GM18498 (cell line): ENCODE measurements around the gene MOB3B.
"Not testable (repeated sequence)": the region's sequence is repeated elsewhere in the genome, so short reads cannot be mapped to it uniquely, and the experiment has no call there.

Experiments used
- ATAC-seq: cut with Tn5 transposase; IDR thresholded peaks from one replicate; pipeline ENCODE4 v1.9.1; 2021; ENCODE audit warnings: mild to moderate bottlenecking, moderate library complexity; ENCODE audit not compliant: unreplicated experiment

The MOB3B gene

DNA sequence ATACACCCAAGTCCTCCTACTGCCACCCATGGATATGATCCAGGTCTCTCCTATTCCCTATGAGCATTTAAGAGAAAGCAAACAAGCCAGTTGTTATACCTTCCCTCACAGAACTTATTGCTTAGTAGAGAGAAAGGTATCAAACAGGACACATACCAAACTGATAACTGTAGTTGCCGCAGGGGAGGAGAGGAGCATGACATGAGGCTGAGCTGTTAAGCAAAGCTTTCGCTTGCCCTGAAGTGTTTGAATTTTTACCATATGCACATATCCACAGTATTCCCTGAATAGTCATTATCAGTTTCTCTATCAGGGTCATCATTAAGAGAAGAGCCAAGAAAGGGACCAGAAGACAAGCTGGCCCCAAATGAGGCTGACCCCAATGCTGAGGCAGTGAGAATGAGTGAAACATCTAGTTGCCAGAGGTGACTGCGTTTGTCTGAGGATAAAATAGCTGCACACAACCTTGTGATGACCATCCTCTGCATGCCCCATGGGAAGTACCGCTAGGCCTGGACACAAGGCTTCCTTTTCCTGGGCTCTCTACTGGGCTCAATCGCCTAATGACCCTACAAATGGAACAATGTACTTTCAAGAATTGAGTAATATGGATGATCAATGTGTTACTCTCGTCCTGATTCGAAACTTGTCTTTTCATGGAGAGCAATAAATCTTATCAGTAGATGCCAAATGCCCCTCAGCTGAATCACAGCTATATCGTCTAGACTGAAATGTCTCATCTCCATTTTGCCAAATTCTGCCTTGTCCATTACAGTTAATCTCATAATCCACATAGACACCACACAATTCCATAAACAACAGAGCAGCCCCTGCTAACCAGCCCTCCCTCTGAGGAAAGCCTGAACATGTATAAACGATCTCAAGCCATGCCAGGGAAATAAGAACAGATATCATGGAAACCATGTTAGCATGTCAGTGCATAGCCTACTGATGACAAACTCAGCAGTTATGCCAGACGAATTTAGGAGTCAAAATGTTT, 9.8 kb downstream of the MOB3B start:
- ATAC-seq: no peak

DNA sequence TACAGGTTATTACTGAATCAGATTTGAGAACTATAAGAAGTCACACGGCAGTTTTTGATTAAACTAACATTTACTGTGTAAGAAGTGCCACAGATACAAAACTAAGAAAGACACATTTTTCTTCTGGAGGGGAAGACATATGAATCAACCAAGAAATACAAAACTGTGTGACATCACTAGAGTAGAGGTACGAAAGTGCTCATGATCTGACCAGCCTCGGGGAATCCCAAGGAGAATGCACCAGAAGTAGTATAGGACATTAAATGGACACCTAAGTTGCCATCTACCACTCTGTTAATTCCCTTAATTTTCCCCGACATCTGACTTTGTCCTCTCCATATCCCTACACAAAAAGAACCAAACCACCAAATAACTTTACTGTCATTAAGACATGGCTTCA, 10.8 kb downstream of the MOB3B start:
- ATAC-seq: no peak

DNA sequence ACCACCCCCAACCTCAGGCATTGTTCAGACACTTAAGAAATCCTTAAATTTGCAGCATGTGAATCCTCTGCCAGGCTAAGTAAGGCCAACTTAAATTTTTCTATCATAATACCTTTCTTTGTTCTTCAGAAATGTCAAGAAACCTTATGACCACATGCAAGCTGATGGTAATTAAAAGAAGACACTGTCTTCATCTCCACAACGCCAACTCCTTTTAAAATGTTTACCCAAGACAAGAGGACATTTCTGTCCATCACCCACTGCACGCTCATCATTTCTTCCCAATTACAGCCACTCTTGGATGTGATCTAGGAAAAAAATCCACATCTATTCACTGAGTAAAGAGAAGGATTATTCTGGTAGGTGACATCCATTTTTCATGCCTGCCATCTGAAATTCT, 11.6 kb downstream of the MOB3B start:
- ATAC-seq: no peak

DNA sequence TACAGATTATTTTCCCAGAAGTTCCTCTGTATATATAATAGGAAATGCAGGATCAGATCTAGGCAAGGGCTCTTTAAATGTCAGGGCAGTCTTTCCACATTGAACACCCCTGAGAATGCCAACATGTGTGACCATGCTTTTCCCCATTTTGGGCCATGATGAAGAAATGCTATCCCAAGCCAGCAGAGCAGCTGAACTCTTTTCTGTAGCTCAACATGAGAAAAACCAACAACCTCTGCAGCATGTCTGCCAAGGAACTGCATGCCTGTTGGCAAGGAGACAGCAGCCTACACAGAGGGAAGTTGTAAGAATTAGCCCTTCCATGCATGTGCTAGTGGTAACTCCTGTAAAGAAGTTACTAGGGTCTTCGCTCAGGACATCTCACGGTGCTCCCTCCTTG, 15.1 kb downstream of the MOB3B start:
- no peak for ATAC-seq

DNA sequence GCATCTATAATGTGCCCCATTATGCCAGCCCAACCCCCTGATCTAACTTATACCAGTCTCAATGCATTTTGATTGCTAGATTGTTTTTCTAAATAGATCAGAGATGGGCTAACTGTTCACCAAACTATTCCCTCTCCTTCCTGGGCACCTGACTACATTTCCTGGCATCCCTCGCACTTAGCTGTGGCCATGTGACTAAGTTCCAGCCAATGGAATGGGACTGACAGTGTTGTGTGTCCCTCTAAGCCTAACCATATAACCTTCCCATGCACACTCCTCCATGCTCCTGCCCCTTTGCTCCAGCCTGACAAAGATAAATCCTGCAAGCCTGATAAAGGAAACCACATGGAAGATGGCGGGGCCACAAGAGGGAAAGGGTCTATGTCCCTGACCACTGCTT, 17.8 kb downstream of the MOB3B start:
- no peak for ATAC-seq

DNA sequence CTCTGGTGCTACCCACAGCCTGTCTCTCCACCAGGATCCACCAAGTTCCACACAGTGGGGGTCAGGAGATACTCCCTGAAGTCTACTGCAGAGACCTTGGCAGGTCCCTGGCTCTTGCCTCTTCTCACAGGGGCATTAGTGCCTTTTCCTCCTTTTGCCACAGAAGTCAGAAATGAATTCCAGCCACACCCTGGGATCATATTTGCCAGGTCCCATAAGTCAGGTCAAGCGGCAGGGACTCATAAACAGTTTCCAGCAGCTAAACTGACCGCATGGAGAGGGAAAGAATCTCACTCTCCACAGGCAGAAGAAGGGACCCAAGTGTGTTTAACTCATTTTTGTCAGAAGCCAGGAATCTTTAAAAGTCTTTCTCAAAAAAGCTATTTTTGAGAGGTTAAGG, 18.8 kb downstream of the MOB3B start:
- no peak for ATAC-seq

DNA sequence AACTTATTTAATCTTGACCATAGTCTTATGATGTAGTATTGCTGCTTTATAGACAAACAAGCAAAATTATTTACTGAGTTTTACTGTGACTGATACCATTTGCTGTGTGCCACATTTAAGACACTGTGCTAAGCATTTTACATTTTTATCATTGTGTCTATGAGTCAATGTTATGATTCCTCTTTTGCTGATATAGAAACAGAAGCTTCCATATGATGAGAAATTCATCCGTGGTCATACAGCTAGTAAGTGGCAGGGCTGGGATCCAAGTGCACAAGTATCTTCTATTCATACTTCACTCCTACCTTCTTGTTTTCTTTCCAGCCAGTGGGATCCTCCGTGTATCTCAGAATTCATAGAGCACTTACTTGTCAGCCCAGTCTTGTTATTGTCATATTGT, 22.6 kb downstream of the MOB3B start:
- ATAC-seq: no peak

DNA sequence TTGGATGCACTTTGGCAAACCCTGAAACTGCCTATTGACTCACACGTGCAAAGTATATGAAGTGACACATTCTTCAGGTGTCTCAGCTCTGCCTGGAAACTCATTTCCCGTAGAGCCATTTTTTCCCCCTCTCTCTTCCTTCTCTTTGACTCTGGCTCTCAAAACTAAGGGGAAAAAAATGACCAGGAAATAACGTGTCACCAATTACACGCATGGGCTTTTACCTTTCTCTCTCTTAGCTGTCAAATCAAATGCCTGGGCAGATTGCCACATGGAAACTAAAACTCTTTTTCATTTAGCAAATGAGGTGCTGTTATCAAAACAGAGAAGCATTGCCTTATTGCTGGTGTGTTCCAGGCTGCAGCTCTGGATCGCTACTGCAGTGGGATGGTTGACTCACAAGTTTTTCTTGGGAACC, 23.9 kb downstream of the MOB3B start:
- ATAC-seq: no peak

DNA sequence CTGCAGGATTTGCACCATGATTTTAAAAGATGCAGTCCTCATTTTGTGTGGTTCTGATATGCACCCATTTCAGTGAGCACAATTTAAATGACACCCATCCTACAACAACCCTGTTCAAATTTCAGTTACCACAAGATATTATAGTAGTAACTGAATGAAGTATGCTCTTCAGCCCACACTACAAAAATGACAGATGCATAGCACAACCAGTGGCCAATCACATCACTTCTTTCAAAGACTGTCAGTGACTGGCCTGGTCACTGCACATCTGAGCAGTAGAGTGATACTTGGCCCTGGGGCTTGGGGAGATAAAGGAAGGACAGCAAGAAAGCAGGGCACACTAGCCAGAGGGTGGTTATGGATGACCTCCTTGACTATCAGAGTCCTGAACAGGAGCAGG, 25.4 kb downstream of the MOB3B start:
- ATAC-seq: no peak

DNA sequence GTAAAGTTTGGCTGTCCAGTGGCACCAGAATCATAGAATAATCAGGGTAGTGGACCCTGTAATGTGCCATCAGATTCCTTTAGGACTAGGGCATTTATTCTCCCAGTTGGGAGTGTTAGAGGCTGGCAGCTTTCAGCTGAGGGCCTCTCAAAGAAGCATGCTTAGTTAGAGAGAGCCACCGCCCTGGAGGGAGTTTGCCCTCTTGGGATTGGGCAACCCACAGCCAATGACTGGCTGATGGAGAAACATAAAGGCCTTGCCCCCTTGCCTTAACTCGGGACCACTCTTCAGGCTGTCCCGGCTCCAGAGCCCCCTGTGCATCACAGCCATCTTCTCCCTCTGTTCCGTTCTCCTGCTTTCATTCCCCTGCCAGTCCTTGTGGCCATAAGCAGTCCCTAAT, 26.0 kb downstream of the MOB3B start:
- ATAC-seq: no peak

DNA sequence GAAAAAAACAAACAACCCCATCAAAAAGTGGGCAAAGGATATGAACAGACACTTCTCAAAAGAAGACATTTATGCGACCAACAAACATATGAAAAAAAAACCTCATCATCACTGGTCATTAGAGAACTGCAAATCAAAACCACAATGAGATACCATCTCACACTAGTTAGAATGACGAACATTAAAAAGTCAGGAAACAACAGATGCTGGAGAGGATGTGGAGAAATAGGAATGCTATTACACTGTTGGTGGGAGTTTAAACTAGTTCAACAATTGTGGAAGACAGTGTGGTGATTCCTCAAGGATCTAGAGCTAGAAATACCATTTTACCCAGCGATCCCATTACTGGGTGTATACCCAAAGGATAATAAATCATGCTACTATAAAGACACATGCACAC, 28.7 kb downstream of the MOB3B start:
- not testable (repeated sequence) for ATAC-seq

DNA sequence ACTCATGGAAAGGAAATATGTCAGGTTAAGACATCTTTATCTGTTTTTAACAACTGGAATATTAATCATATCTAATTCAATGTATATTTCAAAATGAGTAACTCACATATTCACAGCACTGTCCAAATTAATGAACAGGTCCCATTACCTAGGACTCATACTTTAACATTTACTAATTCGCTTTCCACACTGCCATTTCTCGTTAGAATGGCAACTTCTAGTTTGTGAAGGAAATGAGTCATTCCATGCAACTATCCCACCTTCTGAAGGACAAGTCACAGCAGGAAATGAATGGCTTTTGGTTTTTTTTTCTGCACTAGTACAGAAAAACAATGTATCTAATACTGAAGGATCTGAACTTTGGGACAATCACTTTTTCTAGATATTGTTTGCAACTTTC, 30.2 kb downstream of the MOB3B start:
- no peak for ATAC-seq

DNA sequence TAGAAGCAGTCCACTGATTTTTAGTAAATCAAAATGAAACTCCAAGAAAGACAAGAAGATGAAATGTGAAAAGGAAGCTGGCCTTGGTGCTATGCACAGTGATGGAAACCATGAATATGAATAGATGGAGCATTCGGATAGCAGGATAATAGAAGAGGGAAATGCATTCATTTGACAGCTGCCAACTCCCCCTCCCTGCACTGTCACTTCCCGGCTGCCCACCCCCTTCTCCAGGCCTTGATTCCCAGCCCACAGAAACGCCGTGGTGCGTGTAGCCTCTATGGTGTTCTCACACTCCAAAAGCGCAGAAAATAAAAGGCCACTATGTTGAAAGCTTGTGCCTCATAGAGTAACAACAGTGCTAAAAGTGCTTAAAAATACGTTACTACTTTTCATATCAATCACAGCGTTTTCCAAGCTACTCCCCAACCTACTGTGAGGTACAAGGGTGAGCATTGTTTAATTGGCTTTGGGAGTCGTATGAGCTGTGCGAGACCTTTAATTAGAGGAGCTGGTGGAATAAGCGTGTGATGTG, 31.7 kb downstream of the MOB3B start:
- no peak for ATAC-seq

DNA sequence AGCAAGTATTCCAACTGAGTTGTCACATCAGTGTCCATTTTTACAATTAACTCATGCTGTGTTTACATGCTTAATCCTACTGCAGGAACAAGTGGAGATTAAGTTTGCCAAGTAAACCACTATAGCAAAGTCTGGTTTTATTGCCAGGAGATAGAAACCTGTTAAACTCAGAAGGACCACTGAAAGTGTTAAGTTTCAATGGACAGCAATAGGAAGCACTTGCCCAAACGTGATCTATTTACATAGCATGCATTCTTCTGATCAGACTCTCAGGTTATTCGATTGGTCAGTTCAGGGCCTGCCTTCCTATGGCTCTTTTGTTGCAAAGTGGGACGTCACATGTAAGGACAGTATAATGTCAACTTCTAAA, 33.5 kb downstream of the MOB3B start:
- no peak for ATAC-seq

DNA sequence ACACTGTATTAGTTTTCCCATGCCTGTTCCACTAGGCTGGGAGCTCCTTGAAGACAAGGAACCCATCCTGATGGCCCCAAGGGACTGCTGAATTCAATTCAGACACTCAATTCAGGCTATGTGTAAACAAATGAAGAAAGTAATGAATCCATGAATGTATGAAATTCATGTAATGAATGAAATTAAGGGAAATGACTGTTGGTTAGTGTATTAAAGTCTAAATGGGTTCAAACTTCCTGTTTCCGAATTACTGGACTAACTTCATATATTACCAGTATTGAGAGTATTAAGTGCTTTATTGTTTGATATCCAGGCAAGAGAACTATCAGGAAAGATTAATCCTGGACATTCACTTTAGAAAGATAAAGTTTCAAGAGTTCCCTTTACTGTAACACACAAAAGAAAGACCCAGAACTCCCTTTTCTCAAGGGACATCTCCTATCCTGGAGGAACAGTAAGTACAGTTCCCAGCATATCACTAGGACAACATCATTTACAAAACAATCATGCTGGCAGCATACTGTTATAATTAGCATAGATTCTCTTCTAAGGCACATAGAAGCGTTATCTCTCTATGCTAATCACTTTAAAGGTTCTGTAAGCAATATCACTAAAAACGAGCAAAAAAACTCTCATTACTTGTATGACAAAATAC, 34.0 kb downstream of the MOB3B start:
- ATAC-seq: no peak

DNA sequence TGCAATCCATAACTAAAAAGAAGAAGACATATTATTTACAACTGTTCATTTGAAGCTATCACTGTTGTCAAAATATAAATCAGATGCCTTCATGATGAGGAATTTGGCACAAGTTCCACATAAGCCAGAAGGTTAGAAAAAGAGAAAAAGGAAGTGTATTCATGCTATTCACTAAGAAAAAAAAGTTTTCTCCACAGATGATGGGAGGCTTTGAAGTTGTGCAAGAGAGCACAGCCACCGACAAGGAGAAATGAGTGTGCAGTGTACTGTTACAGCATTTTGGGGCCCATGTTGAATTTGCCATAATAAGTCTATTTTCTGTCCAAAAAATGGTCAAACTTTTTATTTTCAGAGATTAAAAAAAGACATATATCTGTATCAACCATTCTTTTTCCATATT, 38.5 kb downstream of the MOB3B start:
- ATAC-seq: no peak

DNA sequence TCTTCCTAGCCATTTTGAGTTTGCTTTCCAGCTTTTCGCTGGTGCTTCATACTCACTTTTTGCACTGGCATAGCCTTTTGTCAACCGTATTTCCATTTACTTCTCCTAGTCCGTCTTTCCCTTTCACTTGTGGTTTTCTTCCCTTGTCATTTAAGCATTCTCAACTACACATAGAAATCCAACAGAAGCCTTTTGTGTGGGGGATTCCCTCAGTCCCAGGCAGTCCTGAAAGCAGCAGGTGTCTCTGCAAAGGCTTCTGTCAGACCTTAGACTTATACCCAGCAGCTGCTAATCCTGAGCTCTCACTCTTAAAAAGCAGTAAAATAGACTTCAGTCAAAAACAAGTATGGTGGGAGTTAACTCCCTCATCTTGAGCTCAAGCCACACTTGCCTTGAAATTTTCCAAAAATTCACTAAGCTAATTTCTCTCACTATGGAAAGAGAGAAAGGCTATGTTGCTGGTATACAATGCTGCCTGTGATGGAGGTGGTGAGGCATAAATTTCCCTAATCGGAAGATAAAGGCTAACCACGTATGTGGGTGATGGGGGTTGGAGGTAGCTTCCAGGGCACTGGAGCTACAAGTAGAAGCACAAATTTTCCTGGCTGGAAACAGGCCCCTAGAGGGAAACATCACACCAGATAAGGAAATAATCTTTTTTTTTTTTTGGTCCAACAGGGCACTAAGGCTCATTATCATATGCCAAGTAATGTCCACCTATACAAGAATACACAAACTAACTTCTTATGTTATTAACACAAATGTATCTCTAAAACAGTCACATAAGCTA, 40.3 kb downstream of the MOB3B start:
- ATAC-seq: peak; percentile 64

DNA sequence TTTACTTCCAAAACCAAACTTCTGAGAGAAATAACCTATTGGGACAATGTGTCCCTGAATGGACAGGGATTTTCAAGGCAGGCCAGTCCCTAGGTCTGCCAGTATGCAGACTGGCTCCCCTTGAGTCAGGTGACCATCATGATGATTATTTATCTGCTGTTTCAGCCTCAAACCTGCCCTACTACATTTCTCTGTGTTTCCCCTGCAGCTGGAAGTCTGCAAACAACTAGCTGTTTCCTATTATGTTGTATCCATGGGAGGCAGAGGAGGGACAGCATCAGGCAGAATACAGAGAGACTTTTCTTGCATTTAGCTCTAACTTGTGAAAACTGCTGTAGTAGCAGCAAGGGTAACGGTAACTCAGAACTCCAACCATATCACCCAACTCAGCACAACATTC, 41.7 kb downstream of the MOB3B start:
- ATAC-seq: no peak

DNA sequence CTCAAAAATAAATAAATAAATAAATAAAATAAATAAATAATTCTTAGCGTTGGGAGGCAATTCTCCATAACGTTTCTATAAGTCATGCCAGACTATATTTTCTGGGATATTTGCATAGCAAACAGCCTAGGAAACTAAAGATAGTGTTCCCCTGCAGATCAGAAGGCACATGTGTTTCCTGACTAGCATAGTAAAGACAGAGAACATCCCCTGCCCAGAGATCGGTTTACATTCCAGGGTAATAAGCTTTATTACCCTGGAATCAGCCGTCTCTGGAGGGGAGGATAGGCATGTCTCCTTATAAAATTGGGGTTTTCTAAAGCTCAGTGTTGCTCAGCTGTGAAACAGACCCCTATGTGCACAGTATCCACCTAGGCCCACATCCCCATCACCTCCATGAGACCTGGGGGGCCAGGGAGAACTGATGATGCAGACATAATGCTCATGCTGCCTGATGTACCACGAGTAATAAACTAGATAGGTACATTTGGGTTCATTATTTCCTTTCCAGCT, 42.4 kb downstream of the MOB3B start:
- ATAC-seq: no peak

DNA sequence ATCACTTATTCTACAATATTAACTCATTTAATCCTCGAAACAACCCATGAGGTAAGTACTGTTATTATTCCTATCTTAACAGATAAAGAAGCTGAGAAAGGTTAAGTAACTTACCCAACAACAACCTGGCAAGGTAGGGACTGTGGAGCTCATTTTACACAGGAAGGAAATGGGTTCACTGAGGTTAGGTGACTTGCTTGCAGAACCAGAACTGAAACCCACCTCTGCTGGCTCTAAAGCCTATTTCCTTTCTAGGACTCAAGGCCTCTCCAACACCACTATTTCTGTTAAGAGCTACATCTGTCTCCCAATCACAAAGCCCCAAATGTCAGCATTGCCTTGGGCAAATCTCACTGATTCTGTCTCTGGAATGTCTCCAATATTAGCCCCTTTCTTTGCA, 44.5 kb downstream of the MOB3B start:
- ATAC-seq: peak; percentile 91

DNA sequence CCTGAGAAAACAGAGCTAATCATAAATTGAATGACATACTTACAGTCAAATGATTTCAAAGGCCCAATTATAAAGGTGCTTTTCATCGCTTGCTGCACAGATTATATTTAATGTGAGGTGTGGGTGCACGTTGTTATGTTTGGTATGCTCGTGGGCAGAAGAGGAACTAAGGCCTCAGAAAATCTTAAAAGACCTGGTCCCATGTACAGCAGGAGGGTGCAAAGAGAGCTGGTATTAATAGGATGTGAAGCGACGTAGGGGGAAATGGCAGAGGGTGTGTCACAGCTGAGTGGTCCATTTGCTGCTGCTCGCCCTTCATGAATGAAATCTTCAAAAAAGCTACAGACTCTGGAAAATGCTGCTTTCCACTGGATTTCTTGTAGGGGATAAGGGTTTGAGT, 46.0 kb downstream of the MOB3B start:
- ATAC-seq: no peak
